Hematopoietic multipotent progenitor cell treated with erythropoietin and hydrocortisone succinate and interleukin-3 and kit ligand, for 17 days (in vitro differentiated cells): Measurements from ENCODE around the gene SUPT4H1.
A peak's percentile ranks its signal among the peaks of the same experiment; 100 is the strongest.
"Not testable (repeated sequence)": the region's sequence is repeated elsewhere in the genome, so short reads cannot be mapped to it uniquely, and the experiment has no call there.

Source experiments
- DNase-seq: peaks from one replicate; pipeline ENCODE4 v3.0.0-alpha.2; 2015; ENCODE audit warnings: low spot score

The SUPT4H1 gene

DNA sequence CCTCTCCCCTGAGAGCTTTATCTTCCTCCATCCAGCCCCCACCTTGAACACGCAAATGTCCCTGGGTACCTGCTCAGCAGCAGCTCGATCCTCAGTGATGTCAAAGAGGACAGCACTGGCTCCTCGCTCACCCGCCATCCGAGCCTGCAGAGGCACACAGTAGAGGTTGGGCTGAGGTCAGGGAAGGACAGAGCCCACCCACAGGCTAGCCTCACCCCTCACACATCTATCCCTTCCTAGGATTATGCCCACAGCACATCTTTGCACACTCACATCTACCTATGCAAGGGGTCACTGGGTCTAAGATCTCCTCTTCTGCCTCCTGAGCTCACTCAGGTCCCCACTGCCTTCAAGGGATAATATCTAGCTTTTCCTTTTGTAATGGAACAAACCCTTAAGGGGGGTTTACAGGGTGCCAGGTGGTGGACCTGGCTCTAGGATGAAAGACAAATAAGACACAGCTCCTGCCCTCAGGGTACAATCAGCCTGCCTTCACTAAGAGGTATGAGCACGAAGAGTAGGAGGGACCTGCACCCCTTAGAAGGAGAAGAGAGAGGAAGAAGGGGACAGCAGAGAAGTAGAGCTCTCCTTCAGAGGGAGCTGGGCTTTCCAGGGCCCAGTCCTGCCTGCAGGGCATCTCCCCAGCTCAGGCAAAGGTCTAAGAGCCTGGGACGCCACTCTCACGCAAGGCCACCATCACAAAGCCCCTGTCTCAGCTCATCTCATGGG is 11.6 kb upstream of the SUPT4H1 start:
- DNase-seq = no peak

- no peak for DNase-seq
Observed at GRCh38 chr17:58362368-58363014, 10.5 kb upstream of the SUPT4H1 start.

DNA sequence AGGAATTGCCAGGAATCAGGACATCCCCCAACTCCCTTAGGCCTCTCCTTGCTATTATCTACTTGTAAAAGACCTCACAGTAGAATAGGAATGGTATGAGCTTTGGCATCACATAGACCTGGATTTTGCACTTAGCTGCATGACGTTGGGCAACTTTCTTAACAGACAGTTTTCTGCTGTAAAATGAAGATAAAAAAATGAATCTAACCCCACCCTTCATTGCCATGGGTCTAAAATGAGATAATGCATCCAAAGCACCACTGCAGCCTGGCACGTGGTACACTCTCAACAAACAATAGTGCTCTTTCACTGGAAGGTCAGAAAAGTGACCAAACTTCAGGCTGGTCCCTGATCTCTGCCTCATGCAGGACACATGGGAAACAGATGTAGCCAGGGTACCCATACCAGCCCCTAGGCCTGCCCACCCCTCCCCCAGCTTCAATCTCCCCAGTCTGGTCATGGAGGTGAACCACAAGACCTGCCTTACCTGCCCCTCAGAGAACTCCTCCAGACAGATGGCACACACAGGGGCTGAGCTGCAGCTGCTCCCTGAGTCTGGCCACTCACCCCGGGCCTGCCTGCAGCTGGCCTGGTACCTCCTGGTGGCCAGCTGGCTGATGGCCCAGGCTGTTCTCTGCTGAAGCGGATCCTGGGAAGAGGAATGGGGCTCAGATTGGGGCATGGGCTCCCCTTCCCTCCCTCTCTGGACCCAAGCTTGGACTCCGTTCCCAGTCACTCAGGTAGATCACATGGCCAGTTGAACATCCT is 8.5 kb upstream of the SUPT4H1 start:
- peak; percentile 49 for DNase-seq

DNA sequence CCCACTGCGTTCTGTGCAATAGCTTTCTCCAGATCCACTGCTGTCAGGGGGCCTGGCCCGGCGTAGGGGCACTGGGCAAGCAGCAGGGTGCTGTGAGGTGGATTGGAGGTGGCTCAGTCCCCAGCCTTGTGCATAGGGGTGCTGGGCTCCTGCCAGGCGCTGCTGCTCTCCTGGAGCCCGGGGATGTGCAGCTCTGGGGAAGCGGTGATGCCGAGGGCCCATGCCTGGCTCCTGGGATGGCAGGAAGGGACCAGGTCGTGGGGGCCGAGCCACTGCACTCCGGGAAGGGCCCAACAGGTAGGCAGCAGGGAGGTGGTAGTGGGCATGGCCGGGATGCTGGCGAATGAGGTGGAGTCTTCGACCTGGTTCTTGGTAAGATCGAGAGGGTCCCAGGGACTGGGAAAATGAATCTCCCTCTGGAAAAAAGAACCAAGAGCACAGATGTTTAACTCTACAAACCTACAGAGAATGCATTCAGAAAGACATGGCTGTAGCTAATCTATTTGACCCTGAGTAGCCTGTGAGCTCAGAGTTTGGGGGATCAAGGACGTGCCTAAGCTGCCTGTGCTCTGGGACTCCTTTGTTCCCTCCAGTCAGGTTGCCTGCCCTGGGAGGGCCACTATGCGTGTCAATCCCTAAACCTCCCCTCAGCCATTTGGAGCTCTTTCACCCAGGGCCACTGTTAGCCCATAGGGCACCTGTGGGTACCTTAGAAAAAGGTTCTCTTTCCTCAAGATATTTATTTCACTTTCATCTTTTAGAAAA is 6.6 kb upstream of the SUPT4H1 start:
- no peak for DNase-seq

DNA sequence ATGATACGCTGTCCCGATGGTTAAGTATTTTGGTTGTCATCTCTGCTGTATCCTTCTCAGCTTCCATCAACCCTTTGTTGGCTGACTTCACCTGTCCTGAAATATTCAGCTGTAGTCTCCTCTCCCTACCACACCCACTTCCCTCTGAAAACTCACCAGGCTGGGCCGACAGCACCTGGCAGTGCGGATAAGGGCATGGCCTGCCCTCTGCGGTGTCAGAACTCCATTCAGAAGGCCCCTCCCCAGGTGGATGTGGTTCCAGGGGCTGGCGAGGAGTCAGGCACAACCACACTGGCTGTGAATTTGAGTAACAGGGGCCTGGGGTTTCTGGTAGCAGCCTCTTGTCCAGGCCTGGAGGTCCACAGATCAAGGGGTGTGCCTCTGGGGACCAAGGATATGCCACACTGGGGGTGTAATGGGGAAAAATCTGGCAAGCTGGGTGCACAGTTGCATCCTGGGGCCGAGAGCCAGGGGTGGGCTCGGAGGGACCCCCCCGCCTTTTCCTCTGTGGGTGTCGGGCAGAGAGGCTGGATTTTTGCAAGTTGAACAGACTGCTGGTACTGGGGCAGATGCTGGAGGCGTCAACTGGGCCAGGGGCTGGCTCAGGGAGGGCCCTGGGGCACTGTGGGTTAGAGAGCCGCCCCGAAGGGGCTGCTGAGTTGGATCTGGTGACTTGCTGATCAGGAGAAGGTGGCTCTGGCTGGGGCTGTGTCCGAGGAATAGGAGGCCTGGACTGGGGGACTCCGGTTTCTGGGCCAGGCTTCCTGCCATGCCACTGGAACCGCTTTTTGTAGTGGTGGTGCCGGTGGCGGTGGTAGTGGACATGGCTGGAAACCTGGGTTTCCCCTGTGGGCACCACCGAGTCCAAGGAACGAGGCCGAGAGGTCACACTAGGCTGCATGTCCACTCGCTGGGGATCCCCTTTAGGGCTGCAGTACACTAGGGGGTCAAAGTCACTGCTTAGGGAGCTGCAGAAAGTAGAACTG is 5.6 kb upstream of the SUPT4H1 start:
- DNase-seq = no peak

GRCh38 chr17:58356231-58356630 is 4.2 kb upstream of the SUPT4H1 start:
- DNase-seq = no peak

DNA sequence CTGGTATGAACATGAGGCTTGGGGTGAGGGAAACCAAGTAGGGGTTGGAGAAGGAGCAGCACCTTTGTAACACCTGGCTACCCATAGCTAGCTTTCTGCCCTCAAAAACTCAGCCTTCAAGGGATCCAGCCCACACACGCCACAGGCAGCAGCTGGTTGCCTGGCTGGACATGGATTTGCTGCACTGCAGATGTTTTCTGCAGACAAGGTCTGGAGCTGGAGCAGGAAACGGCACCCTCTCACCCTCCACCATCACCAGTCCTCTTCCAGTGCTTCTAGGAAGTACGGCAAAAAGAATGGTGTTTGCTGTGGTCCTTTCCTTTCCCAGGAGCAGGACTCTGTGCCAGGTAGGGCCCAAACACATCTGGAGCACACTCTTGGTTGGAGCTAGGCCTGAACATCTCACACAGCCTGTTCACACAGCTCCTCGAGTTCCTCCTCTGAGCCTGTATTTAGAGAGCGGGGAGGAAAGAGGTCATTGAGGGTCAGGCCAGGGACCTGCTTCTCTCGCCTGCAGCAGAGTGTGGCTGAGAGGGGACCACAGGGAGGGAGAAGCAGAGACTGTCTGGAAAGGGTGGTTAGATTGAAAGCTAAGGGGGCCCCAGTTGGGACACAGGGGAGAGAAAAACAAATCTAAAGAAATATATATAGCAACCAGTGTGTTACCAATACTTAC is 2.7 kb upstream of the SUPT4H1 start:
- no peak for DNase-seq

- DNase-seq = peak; percentile 31
Observed at GRCh38 chr17:58353389-58353825, 1.4 kb upstream of the SUPT4H1 start.

DNA sequence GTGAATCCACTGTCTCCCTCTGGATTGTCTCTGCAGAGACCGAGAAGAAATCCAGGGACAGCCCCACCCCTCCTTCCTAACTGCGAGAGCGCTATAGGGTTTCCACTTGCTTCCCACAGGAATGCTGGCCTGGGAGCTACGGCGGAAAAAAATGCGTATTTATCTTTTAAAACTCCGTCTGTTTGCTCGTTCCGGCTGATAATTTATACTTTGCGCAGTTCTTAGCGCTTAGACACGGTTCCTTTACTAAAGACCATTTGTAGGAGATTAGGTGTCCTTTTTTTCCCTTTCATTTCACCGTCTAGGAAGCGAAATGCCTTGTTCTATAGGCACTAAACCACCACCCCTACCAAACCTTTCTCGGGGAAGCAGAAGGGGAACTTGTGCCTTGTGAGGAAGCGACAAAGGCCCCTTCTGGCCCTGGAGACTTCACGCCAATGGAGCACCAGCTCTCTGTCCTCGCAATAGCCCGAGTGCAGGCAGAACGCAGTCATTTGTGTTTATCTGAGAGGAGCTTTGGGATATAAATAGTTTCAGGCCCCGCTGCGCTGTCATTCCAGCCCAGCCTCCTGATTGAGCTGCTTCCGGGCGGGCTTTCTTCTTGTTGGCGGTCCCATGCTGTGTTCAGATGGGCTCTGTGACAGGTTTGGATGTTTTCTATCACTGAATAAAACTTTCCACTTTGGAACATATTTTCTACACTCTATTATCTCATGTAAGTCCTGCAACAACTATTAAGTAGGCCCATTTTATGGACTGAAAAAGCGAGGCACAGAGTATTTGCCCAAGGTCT is 791 bp upstream of the SUPT4H1 start:
- peak; percentile 57 for DNase-seq

GRCh38 chr17:58351182-58351581 is 819 bp downstream of the SUPT4H1 start:
- DNase-seq = no peak

GRCh38 chr17:58348038-58348437 is 4.0 kb downstream of the SUPT4H1 start:
- no peak for DNase-seq

DNA sequence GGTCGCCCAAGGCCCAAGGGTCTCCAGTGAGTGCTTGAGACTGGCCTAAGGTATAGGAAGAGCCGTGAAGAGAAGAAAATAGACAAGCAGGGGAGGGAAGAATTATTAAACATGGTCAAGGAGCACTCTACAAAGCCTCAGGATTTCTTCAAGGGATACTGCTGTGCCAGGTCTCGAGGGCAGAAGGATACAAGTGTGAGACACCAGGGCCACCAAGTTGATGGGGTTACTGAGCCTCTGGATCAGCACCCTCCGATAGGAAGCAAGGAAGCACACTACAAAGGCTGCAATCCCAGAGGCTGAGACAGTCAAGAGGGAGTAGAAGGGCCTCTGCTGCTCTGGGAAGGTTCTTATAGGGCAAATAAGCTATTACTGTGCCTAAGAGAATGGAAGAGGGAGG is 6.5 kb downstream of the SUPT4H1 start:
- DNase-seq = no peak

DNA sequence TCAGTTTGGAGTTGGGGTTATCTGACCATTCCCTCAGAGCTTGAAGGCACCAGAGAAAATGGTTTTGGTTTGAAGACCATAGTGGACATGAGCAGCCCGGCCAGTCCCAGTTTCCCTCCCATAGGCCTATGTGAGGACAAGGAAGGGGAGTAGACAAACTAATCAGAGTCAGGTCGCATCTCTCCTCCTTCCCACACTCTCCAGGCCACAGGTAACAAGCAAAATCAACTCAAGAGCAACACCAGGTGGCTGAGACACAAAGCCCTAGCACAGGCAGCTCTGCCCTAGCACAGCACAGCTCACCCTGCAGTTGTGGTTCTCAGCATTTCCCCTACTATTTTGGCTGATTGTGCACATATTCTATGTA is 7.2 kb downstream of the SUPT4H1 start:
- DNase-seq = no peak

GRCh38 chr17:58344047-58344790 is 7.8 kb downstream of the SUPT4H1 start:
- DNase-seq = no peak

DNA sequence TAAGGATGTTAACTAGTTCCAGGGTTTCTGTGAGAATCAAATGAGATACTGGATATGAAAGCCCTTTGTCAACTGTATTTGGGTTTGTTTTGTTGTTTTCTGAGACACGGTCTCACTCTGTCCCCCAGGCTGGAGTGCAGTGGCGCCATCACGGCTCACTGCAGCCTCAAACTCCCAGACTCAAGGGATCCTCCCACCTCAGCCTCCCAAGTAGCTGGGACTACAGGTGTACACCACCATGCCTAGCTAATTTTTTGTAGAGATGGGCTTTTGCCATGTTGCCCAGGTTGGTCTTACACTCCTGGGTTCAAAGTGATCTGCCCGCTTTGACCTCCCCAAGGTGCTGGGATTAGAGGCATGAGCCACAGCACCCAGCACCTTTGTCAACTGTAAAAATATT is 8.9 kb downstream of the SUPT4H1 start:
- DNase-seq = no peak

- DNase-seq = no peak
Observed at GRCh38 chr17:58341861-58342475, 10.0 kb downstream of the SUPT4H1 start.

GRCh38 chr17:58341136-58341860 is 10.7 kb downstream of the SUPT4H1 start:
- not testable (repeated sequence) for DNase-seq

DNA sequence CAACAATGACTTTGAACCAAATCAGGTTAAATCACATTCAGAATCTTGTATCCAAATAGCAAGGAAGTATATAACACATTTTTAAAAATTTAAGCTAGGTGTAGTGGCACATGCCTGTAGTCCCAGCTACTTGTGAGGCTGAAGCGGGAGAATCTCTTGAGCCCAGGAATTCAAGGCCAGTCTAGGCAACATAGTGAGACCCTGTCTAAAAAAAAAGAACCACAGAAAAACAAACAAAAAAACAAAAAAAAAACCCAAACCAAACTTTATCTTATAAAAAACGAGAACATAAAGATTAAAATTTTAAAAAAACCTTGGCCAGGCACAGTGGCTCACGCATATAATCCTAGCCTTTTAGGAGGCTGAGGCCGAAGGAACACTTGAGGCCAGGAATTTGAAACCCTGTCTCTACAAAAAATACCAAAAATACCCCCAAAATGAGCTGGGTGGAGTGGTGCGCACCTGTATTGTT is 11.6 kb downstream of the SUPT4H1 start:
- no peak for DNase-seq
